PC-3 (cell line): Measurements from ENCODE around the gene HDAC8. TPM values are rescaled to one million over a fixed set of nuclear protein-coding genes. Genes with fewer than 3 reads are reported as not detected.
A peak's percentile ranks its signal among the peaks of the same experiment; 100 is the strongest.

ENCODE experiments used
- ATAC-seq: fragments of 200-7000 bp; cut with Tn5 transposase; 2 replicates; pipeline ENCODE4 v1.9.1; 2020; ENCODE audit warnings: mild to moderate bottlenecking, moderate library complexity
- BruUV-seq: library from RNA; stranded (reverse); fragments of 400-500 nt; replicated peaks from 2 replicates; lab custom pipeline; 2021; lab: Mats Ljungman, UMichigan
- CTCF ChIA-PET: fragments of 300-600 bp; sonication (Branson Sonifier 250); formaldehyde crosslinking; loops from one replicate; lab custom pipeline; 2022; ENCODE audit warnings: antibody characterized with exemption; lab: Charles Lee
- POLR2A ChIA-PET: fragments of 300-600 bp; sonication (Branson Sonifier 250); formaldehyde crosslinking; loops from one replicate; lab custom pipeline; 2022; ENCODE audit warnings: antibody characterized with exemption; ENCODE audit not compliant: unreplicated experiment; lab: Charles Lee
- DNase-seq: peaks from one replicate; pipeline ENCODE4 v3.0.0-alpha.2; 2015
- H2AFZ ChIP-seq: fragments of 300-600 bp; sonication (generic); 2 replicates; pipeline ENCODE4 v1.6.0; 2016; ENCODE audit warnings: antibody characterized with exemption, low read length
- H3F3A ChIP-seq: fragments of 300-600 bp; sonication (generic); one replicate; pipeline ENCODE4 v1.6.0; 2017; ENCODE audit warnings: antibody characterized with exemption, low read length, control low read depth, mild to moderate bottlenecking; ENCODE audit not compliant: unreplicated experiment
- H3K27ac ChIP-seq: fragments of 300-600 bp; sonication (generic); 2 replicates; pipeline ENCODE4 v1.5.1; 2016; ENCODE audit warnings: mild to moderate bottlenecking, low read length
- H3K27me3 ChIP-seq: fragments of 300-600 bp; sonication (generic); 2 replicates; pipeline ENCODE4 v1.6.1; 2016; ENCODE audit warnings: low read length, mixed read lengths
- H3K36me3 ChIP-seq: fragments of 300-600 bp; sonication (generic); 2 replicates; pipeline ENCODE4 v1.6.1; 2016; ENCODE audit warnings: low read depth, mixed run types, low read length, mixed read lengths
- H3K4me1 ChIP-seq: fragments of 300-600 bp; sonication (generic); 2 replicates; pipeline ENCODE4 v1.5.1; 2016; ENCODE audit warnings: low read length; ENCODE audit not compliant: insufficient read depth
- H3K4me2 ChIP-seq: fragments of 300-600 bp; sonication (generic); 2 replicates; pipeline ENCODE4 v1.6.0; 2016; ENCODE audit warnings: low read length
- H3K4me3 ChIP-seq: fragments of 300-600 bp; sonication (generic); 2 replicates; pipeline ENCODE4 v1.5.1; 2016; ENCODE audit warnings: mild to moderate bottlenecking, low read length, mixed read lengths
- H3K79me2 ChIP-seq: fragments of 300-600 bp; sonication (generic); 2 replicates; pipeline ENCODE4 v1.6.1; 2017; ENCODE audit warnings: low read length, mixed read lengths
- H3K9ac ChIP-seq: fragments of 300-600 bp; sonication (generic); 2 replicates; pipeline ENCODE4 v1.6.0; 2016; ENCODE audit warnings: mild to moderate bottlenecking, low read length
- H3K9me2 ChIP-seq: fragments of 300-600 bp; sonication (generic); replicated peaks from 2 replicates; pipeline ENCODE4 v1.6.1; 2016; ENCODE audit warnings: mixed run types, low read length, mixed read lengths
- H3K9me3 ChIP-seq: fragments of 300-600 bp; sonication (generic); 2 replicates; pipeline ENCODE4 v1.6.1; 2016; ENCODE audit warnings: low read length, mixed read lengths
- H4K20me1 ChIP-seq: fragments of 300-600 bp; sonication (generic); 2 replicates; pipeline ENCODE4 v1.6.1; 2016; ENCODE audit warnings: low read length, mixed read lengths
- EZH2 ChIP-seq: fragments of 300-600 bp; sonication (generic); IDR thresholded peaks from one replicate; pipeline ENCODE4 v1.6.1; 2017; ENCODE audit warnings: antibody characterized with exemption, mild to moderate bottlenecking, low read length; ENCODE audit not compliant: unreplicated experiment
- EZH2phosphoT487 ChIP-seq: fragments of 300-600 bp; sonication (generic); IDR thresholded peaks from 2 replicates; pipeline ENCODE4 v1.6.1; 2018; ENCODE audit warnings: mild to moderate bottlenecking, antibody characterized with exemption, low read length, borderline replicate concordance
- intact Hi-C: fragments of 100-400 bp; cut with micrococcal nuclease; formaldehyde crosslinking; loops from 2 replicates; pipeline ENCODE4 v1.9.0; 2023
- total RNA-seq: library from RNA; depleted of rRNA; stranded (reverse); fragments of >200 nt; gene quantifications from 2 replicates; pipeline ENCODE4 v1.2.3, GENCODE V29; 2014
- TF ChIP-seq, protein P1 (sequence below): fragments of 300-600 bp; sonication (generic); conservative IDR thresholded peaks from 2 replicates; pipeline ENCODE4 v1.5.1; 2017; ENCODE audit warnings: antibody characterized with exemption, low read depth, mild to moderate bottlenecking, low read length

Gene HDAC8
- total RNA-seq, 1 experiment from 2014 or later = 40.5 TPM

GRCh38 chrX:72621163-72621562 is 48.5 kb upstream of the HDAC8 start:
- no peak overlapping the region for H2AFZ ChIP-seq

DNA sequence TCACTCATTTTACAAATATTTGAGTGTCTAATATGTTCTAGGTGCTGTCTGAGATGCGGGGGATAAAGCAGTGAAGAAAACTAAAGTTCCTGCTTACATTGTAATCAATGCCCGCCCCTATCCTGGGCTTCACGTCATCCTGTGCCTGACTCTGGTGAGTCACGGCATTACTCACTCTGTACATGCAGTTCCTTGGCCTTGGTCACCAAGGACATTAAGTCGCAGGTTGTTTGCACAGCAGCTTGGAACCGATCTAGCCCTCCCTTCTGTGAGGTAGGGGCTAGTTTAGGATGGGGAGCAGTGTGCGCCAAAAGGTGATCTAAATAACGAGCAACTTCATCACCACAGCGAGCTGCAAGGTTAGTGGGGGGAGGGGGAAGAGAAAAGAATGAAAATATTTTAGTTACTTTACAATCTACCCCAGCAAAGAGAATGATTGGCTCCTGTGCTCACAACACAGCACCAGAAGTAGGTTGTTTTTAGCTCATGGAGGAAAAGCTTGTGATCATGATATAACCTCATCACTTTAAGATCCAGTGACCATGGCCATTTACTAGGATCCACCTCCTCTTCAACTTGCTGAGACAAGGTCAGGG is 48.0 kb upstream of the HDAC8 start:
- H3K4me2 ChIP-seq = peak overlapping the region; percentile 84
- ChIA-PET POLR2A (interaction anchor here (2.9 kb wide), 1 partner anchor 94 kb away, joined by 32 read pairs; the partner anchor contains the start of gene PHKA1), CTCF (no interaction called here)
- no peaks in the 10 kb centered on the region for H3K27me3 ChIP-seq
- H3K79me2 ChIP-seq = no peaks in the 10 kb centered on the region
- intact Hi-C loops = loop anchor here (2.0 to 5.0 kb wide), 3 partner anchors 48 to 438 kb away; partner anchors contain the start of genes HDAC8, PHKA1 and PIN4
- TF ChIP-seq EZH2 (no peak), EZH2phosphoT487 (no peak)
- TF ChIP-seq, protein P1, sequence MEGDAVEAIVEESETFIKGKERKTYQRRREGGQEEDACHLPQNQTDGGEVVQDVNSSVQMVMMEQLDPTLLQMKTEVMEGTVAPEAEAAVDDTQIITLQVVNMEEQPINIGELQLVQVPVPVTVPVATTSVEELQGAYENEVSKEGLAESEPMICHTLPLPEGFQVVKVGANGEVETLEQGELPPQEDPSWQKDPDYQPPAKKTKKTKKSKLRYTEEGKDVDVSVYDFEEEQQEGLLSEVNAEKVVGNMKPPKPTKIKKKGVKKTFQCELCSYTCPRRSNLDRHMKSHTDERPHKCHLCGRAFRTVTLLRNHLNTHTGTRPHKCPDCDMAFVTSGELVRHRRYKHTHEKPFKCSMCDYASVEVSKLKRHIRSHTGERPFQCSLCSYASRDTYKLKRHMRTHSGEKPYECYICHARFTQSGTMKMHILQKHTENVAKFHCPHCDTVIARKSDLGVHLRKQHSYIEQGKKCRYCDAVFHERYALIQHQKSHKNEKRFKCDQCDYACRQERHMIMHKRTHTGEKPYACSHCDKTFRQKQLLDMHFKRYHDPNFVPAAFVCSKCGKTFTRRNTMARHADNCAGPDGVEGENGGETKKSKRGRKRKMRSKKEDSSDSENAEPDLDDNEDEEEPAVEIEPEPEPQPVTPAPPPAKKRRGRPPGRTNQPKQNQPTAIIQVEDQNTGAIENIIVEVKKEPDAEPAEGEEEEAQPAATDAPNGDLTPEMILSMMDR = no peak
- no TSS peak for BruUV-seq
- no peaks in the 10 kb centered on the region for H4K20me1 ChIP-seq
- peak overlapping the region; percentile 96 for H3K9ac ChIP-seq
- DNase-seq (peak; percentile 96), ATAC-seq (peak; percentile 78)
- no peak overlapping the region for H2AFZ ChIP-seq
- H3K9me2 ChIP-seq = no peaks in the 10 kb centered on the region
- H3K9me3 ChIP-seq = no peaks in the 10 kb centered on the region
- H3K4me3 ChIP-seq = peak overlapping the region; percentile 54
- H3K27ac ChIP-seq = peak overlapping the region; percentile 100
- peaks cover 54% of the 10 kb centered on the region for H3K4me1 ChIP-seq
- peaks cover 40% of the 10 kb centered on the region for H3K36me3 ChIP-seq
- H3F3A ChIP-seq = peaks cover 18% of the 10 kb centered on the region

More at GRCh38 chrX:72621163-72621562, 48.5 kb upstream of the HDAC8 start:
- ATAC-seq (peak; percentile 40), DNase-seq (peak; percentile 60)
- Histone ChIP-seq H3K27ac (peak overlapping the region; percentile 100), H3F3A (peaks cover 18% of the 10 kb centered on the region), H3K36me3 (peaks cover 40% of the 10 kb centered on the region), H3K9ac (peak overlapping the region; percentile 96), H4K20me1 (no peaks in the 10 kb centered on the region), H3K4me2 (peak overlapping the region; percentile 84), H3K79me2 (no peaks in the 10 kb centered on the region), H3K4me1 (peaks cover 54% of the 10 kb centered on the region), H3K9me2 (no peaks in the 10 kb centered on the region), H3K4me3 (peak overlapping the region; percentile 54), H3K27me3 (no peaks in the 10 kb centered on the region), H3K9me3 (no peaks in the 10 kb centered on the region)
- no peak for TF ChIP-seq EZH2
- TF ChIP-seq EZH2phosphoT487 = no peak
- TF ChIP-seq, protein P1 = no peak
- ChIA-PET CTCF (interaction anchor here (0.9 kb wide), 1 partner anchor 93 kb away, joined by 3 read pairs; no protein-coding TSS in a partner anchor), POLR2A (interaction anchor here (2.9 kb wide), 1 partner anchor 93 kb away, joined by 32 read pairs; the partner anchor contains the start of gene PHKA1)
- BruUV-seq = TSS peak; percentile 73
- intact Hi-C loops = loop anchor here (2.0 to 5.0 kb wide), 3 partner anchors 48 to 439 kb away; partner anchors contain the start of genes HDAC8, PHKA1 and PIN4

DNA sequence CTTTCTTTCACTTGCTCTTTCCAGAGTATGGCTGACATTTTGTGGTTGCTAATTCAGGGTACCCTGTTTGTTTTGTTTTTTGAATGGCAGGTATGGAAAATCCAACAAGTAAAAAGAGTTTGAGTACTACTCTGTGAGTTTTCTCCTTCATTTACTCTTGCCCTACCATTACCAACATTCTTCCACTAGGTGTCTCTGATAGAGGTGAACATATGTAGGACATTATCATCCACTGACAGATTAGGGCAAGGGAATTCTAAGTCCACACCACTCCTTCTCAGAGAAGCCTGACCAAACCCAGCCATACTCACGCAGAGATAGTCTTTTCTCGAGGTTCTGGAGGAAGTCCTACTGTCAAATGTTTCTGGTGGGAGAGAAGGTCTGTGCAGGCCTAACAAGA is 36.7 kb upstream of the HDAC8 start:
- no peaks in the 10 kb centered on the region for H4K20me1 ChIP-seq
- H3K4me2 ChIP-seq = no peak overlapping the region
- DNase-seq = peak; percentile 46
- no peaks in the 10 kb centered on the region for H3K4me1 ChIP-seq
- no peaks in the 10 kb centered on the region for H3F3A ChIP-seq
- H3K9me2 ChIP-seq = no peaks in the 10 kb centered on the region
- TF ChIP-seq, protein P1 = peak; percentile 58
- no peak for TF ChIP-seq EZH2phosphoT487
- no peak for TF ChIP-seq EZH2
- no peaks in the 10 kb centered on the region for H3K27me3 ChIP-seq
- peak; percentile 84 for ATAC-seq
- no peaks in the 10 kb centered on the region for H3K79me2 ChIP-seq
- H3K4me3 ChIP-seq = no peak overlapping the region
- H3K9ac ChIP-seq = no peak overlapping the region
- H3K36me3 ChIP-seq = peaks cover 7% of the 10 kb centered on the region
- H3K9me3 ChIP-seq = no peaks in the 10 kb centered on the region
- H2AFZ ChIP-seq = no peak overlapping the region
- intact Hi-C loops = no loop called here
- ChIA-PET CTCF (no interaction called here), POLR2A (no interaction called here)
- BruUV-seq = no TSS peak
- H3K27ac ChIP-seq = peak overlapping the region; percentile 26; the same call in 1 of the 2 replicates
